ENCODE results near the gene SPO11.

The SPO11 gene

GRCh38 chr20:57329608-57330221, at the start of gene SPO11:
TSS of gene SPO11 (plus strand) at chr20:57329803. CDS start at chr20:57329868, 65 bp downstream.
- no peak for DNase-seq (ENCODE audit: low read depth in 2 of 2)

GRCh38 chr20:57280221-57280620, 49.4 kb upstream of the SPO11 start:
- no peak for DNase-seq (ENCODE audit: low read depth in 2 of 2)

DNA sequence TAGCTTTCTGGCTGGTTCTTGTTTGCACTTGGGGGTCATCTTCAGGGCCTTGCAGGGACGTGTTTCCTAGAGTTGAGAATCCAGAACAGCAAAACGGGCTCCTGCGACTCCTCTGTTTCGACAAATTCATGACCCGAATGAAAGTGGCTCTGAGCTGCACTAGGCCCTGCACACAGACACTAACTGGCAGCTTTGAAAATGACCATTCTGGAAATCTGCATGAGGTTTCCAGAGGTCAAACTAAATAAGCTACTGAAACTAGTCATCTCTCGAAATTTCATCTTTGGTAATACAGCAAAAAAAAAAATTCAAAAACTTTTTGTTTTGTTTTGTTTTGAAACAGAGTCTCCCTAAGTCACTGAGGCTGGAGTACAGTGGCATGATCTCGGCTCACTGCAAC, 47.7 kb upstream of the SPO11 start:
- no peak for DNase-seq (ENCODE audit: low read depth in 2 of 2)

DNA sequence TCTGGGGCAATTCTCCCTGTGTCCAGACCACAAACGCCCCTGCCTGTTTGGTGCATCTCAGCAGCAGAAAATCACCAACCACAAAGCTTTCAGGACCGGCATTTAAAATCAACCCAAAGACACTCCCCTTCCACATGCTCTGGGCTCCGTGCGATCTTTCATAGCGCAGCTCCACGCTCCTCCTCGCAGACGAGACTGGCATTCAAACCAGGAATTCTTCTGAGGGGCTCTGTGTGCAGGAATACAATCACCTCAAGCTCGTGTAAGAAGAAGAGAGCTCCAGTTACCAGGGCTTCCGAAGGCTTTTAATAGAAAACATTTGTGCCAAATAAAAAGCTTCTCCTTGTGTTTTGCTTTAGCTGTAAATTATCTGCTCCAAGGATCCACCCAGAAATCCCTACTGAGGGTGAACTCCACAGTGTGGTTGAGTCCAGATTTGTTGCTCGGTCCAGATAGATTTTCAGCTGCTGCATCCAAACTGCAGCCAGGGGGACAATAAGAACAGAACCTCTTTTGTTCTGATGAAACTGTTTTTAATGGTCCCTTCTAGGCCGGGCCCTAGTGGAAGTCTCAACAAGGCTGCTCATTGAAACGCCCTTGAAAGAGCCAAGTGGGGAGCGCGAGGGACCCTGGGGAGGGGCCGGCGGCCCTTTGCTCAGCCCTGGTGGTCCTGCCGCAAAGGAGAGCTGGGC, 46.8 kb upstream of the SPO11 start:
- DNase-seq (ENCODE audit: low read depth in 2 of 2), result no peak

DNA sequence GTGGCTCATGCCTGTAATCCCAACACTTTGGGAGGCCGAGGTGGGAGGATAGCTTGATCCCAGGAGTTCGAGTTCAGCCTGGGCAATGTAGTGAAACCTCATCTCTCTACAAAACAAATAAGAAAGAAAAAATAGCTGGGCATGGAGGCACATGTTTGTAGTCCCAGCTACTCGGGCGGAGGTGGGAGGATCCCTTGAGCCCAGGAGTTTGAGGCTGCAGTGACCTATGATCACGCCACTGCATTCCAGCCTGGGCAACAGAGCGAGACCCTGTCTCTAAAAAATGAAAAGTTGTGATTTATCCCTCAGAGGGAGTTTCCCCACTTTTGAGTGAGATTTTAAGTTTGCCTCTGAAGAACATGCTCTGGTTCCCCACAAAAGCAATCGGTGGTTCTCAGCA, 45.7 kb upstream of the SPO11 start:
- no peak for DNase-seq (ENCODE audit: low read depth in 2 of 2)

- no peak for DNase-seq (ENCODE audit: low read depth in 2 of 2)
Measured at GRCh38 chr20:57287007-57287880, 42.4 kb upstream of the SPO11 start.

DNA sequence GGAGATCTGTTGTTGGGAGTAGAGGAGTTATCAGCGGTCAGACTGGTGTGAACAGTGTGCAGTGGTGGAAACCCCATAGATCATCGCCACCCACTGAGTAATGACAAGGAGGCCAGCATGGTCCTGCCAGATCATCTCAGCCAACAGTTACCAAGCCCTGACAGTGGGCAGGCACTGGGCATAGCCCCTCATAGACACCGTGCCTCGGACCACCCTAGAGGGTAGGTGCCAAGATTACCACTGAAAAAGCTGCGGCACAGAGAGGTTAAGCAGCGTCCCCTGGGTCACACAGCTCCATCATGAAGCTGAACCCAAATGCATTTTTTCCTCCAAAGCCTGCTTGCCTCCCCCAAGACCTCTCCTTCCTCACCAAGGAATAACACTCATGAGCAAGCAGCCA, 41.7 kb upstream of the SPO11 start:
- DNase-seq (ENCODE audit: low read depth in 2 of 2), result no peak

DNA sequence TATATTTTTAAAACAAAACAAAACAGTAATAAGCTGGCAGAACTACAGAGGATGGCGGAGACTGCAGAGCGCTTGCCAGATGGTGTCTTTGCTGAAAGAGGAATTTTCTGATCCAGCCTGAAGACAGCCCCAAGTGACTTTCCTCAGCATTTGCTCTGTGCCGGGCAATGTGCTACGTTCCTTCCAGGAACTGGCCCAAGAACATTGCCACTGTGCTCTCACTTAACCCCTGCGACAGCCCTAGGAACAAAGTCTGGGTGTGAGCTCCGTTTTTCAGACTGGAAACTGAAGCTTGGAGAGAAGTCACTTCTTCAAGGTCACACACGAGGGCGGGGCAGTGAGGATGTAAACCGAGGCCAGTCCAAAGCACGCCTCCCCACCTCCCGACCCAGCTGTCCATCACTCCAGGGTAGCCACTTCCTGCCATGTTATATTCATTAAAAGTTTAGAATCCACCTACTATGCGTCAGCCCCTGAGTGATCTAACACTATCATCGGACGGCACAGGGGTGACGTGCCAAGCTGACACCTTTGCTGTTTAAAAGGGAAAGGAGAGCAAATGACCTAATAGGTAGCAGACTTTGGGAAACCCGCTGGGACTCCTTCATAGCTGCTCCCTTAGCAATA, 40.8 kb upstream of the SPO11 start:
- no peak for DNase-seq (ENCODE audit: low read depth in 2 of 2)

GRCh38 chr20:57289391-57290177, 40.0 kb upstream of the SPO11 start:
- DNase-seq (ENCODE audit: low read depth in 2 of 2), result no peak

DNA sequence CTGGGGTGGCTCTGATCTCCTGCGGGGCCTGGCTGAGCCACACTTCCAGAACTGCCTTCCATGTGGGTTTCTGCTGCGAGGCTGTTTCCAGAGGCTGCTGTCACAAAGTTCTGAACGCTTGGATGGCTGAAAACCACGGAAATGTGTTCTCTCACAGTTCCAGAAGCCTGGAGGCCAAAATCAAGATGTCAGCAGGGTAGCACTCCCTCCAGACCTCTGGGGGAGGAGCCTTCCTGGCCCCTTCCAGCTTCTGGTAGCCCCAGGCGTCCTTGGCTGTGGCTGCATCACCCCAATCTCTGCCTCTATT, 39.5 kb upstream of the SPO11 start:
- DNase-seq (ENCODE audit: low read depth in 2 of 2), result no peak

DNA sequence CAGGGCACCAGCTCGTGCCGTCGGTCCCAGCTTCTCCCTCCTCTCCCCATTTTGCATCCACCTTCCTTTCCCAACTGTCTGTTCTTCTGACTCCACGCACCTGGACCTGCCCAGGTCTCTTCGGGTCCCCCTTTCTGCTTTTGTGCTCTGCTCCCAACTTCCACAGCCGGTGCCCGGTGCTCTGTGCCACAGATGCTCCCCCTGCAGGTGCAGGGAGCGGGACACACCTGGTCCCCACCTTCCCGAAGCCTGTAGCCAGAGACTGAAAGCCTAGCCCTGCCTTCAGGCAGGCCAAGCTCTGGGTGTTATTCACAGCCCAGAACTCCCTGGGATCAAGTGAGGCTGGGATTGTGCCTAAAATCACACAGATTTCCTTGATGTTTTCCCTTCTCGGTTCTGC, 38.6 kb upstream of the SPO11 start:
- DNase-seq (ENCODE audit: low read depth in 2 of 2), result no peak

DNA sequence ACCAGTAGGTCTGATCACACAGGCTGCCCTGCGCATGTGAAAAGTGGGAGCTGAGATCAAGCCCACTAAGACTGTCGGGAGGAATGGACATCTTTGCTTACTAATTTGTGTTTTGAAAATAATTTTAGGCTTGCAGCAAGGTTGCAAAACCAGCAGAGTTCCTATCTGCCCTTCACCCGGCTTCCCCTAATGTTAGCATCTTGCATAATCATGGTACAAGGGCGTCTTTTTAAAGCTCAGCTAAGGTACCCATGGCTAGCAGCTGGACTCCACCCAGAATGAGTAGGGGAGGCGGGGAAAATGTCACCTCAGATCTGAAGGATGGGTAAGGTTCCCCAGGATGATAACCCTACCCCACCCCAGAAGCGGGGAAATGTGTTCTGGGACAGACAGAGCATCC, 37.9 kb upstream of the SPO11 start:
- no peak for DNase-seq (ENCODE audit: low read depth in 2 of 2)

DNA sequence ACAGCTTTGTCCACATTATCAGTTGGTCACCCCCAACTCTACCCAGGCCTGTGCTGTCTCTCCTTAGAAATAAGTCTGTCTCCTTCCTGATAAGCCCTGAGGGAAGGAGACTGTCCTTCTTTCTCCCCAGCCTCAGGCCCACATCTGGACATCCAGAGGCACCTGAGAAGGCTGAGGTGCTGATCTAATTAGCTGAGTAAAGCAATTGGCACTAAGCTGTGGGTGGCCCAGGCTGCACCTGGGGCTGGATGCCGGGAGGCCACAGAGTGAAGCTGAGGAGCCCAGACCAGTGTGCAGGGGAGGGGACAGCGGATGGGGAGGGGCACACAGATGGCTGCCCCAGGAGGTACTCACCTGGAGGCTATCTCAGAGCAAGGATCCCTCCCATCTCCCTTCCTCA, 37.0 kb upstream of the SPO11 start:
- no peak for DNase-seq (ENCODE audit: low read depth in 2 of 2)

- DNase-seq (ENCODE audit: low read depth in 2 of 2), result no peak
Measured at GRCh38 chr20:57293995-57294394, 35.6 kb upstream of the SPO11 start.

GRCh38 chr20:57294550-57294949, 35.1 kb upstream of the SPO11 start:
- DNase-seq (ENCODE audit: low read depth in 2 of 2), result no peak

DNA sequence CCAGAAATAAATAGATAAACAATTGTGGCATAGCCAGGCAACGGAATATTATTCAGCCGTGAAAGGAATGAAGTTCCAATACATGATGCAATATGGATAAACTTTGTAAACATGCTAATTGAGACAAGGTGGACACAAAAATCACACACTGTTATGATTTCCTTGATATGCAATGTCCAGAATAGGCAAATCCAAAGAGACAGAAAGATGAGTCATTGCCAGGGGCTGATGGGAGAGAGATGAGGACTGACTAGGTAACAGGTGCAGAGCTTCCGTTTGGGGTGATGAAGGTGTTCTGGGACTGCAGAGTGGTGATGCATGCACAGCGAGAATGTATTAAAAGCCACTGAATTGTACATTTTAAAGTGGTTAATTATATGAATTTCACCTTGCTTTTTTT, 31.1 kb upstream of the SPO11 start:
- no peak for DNase-seq (ENCODE audit: low read depth in 2 of 2)

DNA sequence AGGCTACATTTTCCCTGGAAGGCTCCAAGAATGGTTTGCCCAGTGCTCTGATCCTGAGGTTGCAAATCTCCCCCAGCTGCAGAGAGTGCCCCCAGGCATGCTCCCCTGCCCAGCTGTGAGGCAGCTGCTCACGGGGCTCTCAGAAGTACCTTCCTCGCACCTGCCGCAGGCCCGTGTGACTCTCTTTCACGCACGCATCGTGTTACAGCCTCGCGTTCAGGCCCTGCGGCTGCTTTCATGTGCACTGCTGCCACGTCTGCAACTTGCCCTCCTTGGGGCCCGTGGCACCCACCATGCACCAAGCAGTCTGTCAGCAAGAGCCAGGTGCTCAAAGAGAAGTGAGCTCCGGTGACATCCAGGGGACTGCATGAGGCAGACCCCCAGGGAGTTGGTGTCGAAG, 28.6 kb upstream of the SPO11 start:
- no peak for DNase-seq (ENCODE audit: low read depth in 2 of 2)

DNA sequence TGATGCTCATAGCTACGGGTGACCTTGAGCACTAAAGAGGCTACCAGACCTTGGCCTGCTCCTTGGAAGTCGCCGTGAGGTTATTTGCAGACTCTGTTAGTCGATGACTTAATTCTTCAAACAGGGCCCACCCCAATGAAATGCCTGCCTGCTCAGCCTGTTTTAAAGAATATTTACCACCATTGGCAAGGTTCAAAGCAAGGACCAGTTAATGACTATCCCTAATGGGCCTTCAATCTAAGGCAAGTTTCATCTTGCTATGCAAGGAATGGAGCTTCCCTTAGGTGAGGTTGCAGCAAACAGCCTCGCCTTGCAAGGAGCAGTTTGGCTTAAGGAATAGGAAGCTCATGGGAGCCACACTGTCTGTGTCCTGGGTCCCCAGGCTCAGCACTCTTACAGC, 22.9 kb upstream of the SPO11 start:
- DNase-seq (ENCODE audit: low read depth in 2 of 2), result no peak

DNA sequence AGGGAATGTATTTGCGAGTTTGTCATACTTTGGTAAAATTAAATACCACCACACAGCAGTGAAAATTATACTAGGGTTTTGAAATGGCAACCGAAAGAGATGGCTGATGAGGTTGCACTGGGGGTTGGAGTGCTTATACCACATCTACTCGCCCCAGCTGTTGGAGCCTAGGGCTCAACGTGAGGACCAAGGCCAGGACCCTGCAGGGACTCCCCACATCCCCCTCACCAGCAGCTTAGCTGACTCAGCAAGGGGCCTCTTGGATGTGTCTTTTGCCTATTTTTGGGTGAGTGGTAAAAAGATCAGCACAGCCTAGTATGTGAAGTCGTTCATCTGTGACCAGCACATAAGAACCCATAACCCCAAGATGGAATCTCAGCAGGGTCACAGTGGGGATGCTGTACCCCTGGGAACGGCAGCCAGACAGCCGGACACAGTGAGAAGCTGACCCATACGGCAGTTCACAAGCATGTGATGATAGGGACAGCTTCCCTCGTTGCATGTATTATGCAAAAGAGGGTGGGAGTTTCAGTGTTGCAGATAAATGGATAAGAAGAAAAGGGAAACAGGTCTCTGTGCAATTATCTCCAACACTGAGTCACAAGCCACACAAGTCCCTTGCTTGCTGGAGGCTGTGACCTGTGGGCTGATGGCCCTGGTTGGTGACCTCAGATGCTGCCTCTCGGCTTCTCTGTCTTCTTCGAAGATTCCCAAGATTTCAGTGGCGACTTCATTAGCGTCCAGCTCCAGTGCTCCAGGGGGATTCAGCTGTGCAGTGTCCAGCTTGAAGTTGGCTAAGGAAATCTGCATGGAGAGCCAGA, 20.9 kb upstream of the SPO11 start:
- no peak for DNase-seq (ENCODE audit: low read depth in 2 of 2)

GRCh38 chr20:57309544-57310115, 20.0 kb upstream of the SPO11 start:
- DNase-seq (ENCODE audit: low read depth in 2 of 2), result no peak
